Measurements from ENCODE around the gene DHRS7B.

The DHRS7B gene

DNA sequence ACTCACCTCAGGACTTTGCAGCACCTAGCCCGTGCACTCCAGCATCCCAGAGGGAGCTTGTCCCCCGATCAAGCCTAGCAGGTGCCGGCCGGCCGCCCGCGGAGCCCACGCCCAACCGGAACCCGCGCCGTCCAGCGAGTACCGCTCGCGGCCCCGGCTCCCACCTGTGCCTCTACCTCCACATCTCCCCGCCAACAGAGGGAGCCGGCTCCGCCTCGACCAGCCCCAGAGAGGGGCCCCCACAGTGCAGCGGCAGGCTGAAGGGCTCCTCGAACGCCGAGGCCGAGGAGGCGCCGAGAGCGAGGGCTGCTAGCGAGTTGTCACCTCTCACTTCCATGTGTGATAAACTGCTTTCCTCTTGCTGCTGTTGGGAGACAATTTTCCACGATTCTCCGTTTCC, 41.1 kb upstream of the DHRS7B start:
- TF ChIP-seq, protein P1, sequence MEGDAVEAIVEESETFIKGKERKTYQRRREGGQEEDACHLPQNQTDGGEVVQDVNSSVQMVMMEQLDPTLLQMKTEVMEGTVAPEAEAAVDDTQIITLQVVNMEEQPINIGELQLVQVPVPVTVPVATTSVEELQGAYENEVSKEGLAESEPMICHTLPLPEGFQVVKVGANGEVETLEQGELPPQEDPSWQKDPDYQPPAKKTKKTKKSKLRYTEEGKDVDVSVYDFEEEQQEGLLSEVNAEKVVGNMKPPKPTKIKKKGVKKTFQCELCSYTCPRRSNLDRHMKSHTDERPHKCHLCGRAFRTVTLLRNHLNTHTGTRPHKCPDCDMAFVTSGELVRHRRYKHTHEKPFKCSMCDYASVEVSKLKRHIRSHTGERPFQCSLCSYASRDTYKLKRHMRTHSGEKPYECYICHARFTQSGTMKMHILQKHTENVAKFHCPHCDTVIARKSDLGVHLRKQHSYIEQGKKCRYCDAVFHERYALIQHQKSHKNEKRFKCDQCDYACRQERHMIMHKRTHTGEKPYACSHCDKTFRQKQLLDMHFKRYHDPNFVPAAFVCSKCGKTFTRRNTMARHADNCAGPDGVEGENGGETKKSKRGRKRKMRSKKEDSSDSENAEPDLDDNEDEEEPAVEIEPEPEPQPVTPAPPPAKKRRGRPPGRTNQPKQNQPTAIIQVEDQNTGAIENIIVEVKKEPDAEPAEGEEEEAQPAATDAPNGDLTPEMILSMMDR (IDR thresholded peaks at IDR 0.05; ENCODE audit: insufficient read depth, low read length, missing control alignments), result no peak
- CTCF ChIA-PET, result no interaction called here
- no peak for DNase-seq (ENCODE audit: low read depth, low spot score)
- no peak overlapping the region for H3K4me3 ChIP-seq (ENCODE audit: low read depth, low read length)
- POLR2A ChIA-PET, result no interaction called here

DNA sequence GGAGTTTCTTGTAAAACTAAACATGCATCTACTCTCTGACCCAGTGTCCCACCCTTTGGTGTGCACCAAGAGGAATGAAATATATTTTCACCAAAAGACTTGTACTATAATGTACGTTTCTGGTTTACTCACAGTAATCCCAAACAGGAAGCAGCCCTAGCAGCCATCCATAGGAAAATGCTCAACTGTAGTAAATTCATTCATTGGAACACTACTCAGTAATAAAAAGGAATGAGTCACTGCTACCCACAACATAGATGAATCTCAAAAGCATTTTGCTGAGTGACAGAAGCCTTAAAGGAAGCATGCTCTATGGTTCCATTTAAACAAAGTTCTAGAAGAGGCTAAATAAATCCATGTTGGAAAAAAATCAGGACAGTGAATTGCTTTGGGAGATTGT, 37.6 kb upstream of the DHRS7B start:
- no peak for DNase-seq (ENCODE audit: low read depth, low spot score)
- no peak overlapping the region for H3K4me3 ChIP-seq (ENCODE audit: low read depth, low read length)
- CTCF ChIA-PET, result no interaction called here
- POLR2A ChIA-PET, result no interaction called here
- TF ChIP-seq, protein P1 (IDR thresholded peaks at IDR 0.05; ENCODE audit: insufficient read depth, low read length, missing control alignments), result no peak

DNA sequence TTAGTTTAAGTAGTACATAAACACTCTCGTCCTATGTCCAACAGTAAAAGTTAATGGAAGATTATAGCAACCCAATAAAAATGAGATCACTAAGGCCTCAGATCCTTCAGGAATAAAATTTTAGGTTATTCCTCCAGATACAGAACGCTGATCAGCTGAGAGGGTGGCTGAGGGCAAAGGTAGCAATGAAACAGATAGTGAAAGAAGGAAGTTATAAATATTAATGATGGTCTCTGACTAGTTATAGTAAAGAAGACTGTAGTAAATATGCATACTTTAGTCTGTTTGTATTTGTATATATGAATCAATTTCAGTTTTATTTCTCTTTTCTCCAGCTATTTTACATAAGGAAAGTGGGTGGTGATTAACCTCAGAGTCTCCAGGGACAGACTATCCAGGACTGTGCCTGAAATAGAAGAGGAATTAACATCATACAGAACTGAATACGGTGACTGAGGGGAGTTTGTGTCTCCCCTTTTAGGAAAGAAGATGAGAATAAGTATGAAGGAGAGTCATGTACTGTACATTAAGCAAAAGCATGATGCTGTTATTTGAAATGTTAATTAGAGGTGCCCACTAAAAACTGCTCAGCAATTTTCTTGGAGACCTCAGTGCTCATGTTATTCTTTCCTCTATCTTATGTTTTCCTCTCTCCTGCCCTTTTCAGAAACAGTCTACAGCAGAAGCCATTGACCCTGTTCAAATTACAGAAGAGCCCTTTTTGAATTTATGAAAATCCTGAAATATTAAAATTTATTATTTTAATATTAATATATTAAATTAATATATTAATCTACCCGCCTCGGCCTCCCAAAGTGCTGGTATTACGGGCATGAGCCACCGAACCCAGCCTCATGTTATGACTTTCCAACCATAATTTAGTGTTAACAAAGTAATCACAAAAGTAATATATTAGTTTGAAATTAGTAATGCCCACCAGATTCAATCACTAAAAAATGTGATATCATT, 36.5 kb upstream of the DHRS7B start:
- TF ChIP-seq, protein P1 (IDR thresholded peaks at IDR 0.05; ENCODE audit: insufficient read depth, low read length, missing control alignments), result no peak
- ChIA-PET CTCF (no interaction called here), POLR2A (no interaction called here)
- no peak overlapping the region for H3K4me3 ChIP-seq (ENCODE audit: low read depth, low read length)
- DNase-seq (ENCODE audit: low read depth, low spot score), result no peak

DNA sequence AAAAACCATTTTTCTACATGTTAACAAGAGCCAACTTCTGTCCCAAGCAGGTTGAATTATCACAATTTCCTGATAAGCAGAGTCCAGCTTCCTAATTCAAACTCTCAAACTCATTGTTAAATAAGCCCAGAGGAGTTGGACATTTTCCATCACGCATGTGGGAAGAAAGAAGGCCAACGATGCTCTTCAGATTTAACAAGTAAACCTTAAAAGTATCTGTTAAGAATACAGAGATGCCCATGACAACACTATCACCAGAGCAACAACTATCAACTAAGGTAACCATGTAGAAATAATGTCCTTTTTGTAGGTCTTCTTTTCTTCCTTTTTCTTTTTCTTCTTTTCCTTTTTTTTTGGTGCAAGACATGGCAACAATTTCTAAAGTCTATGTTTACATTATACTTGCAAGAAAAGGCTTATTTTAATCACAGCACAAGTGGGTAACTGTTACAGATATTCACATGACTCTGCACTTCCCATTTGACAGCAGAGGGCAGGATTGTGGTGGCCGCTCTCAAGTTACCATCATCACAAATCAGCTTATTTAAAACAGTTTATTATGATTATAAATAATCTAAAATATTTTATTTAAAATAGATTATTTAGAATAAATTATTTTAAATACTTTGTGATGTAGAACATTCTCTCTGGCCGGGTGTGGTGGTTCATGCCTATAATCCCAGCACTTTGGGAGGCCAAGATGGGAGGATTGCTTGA, 35.7 kb upstream of the DHRS7B start:
- TF ChIP-seq, protein P1 (IDR thresholded peaks at IDR 0.05; ENCODE audit: insufficient read depth, low read length, missing control alignments), result no peak
- DNase-seq (ENCODE audit: low read depth, low spot score), result no peak
- ChIA-PET POLR2A (no interaction called here), CTCF (interaction anchor here (1.0 to 1.3 kb wide), 2 partner anchors 9 to 28 kb away, joined by 4 to 6 read pairs; no protein-coding TSS in a partner anchor)
- H3K4me3 ChIP-seq (ENCODE audit: low read depth, low read length), result no peak overlapping the region

DNA sequence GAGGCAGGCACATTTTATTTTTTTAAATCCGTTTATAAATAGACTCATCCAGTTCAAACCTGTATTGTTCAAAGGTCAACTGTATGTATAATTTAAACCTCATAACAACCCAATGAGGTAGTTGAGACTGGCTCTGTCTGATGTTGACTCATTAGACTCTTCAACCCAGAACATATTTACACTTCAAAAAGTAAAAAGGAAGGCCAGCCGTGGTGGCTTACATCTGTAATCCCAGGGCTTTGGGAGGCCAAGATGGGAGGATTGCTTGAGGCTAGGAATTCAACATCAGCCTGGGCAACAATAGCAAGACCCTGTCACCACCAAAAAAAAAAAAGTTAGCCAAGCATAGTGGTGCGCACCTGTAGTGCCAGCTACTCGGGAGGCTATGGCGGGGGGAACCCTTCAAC, 32.5 kb upstream of the DHRS7B start:
- CTCF ChIA-PET, result interaction anchor here (1.8 kb wide), 1 partner anchor 23 kb away, joined by 5 read pairs; no protein-coding TSS in a partner anchor
- TF ChIP-seq, protein P1 (IDR thresholded peaks at IDR 0.05; ENCODE audit: insufficient read depth, low read length, missing control alignments), result no peak
- no peak for DNase-seq (ENCODE audit: low read depth, low spot score)
- POLR2A ChIA-PET, result no interaction called here
- no peak overlapping the region for H3K4me3 ChIP-seq (ENCODE audit: low read depth, low read length)

DNA sequence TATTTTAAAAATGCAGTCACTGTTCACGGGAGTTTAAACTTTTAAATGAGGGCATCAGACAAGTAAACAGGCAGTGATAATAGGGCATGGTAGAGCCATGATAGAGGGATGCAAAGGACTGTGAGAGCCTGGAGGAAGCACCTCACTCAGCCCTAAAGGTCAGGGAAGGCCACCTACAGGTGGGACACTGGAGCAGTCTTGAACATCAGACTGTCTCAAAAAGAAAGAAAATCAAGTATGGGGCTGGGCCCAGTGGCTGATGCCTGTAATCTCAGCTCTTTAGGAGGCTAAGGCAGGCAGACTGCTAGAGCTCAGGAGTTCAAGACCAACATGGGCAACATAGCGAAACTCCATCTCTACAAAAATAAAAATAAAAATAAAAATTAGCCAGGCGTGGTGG, 31.0 kb upstream of the DHRS7B start:
- POLR2A ChIA-PET, result no interaction called here
- TF ChIP-seq, protein P1 (IDR thresholded peaks at IDR 0.05; ENCODE audit: insufficient read depth, low read length, missing control alignments), result no peak
- no peak overlapping the region for H3K4me3 ChIP-seq (ENCODE audit: low read depth, low read length)
- CTCF ChIA-PET, result interaction anchor here (1.8 kb wide), 1 partner anchor 21 kb away, joined by 5 read pairs; no protein-coding TSS in a partner anchor
- DNase-seq (ENCODE audit: low read depth, low spot score), result no peak

Measured in AG04449 (cell line).